ENCODE measurements around the gene TAF1C. TPM values are rescaled to one million over a fixed set of nuclear protein-coding genes. Genes with fewer than 3 reads are reported as not detected.

Gene TAF1C
- total and polyA plus RNA-seq, 2 of the 8 experiments (the other 6 are each of a cell fraction or from before 2014, with no cell fraction given) = 44.6 to 63.8 TPM

- no peak overlapping the region for H3K4me2 ChIP-seq (ENCODE audit: insufficient read depth in 1 of 2, low read depth in 2 of 2, low read length in 2 of 2)
- no peak overlapping the region for H4K8ac ChIP-seq (ENCODE audit: extremely low read depth, insufficient read depth, low read length)
- no peak overlapping the region for H2AFZ ChIP-seq (ENCODE audit: low read length)
- 96% methylated on average over 20 of the region's 28 CpGs; no CpG with 5 or more reads in 1 of the 2 experiments for WGBS, 2 experiments (ENCODE audit: extremely low coverage in 1 of 2, insufficient coverage in 1 of 2, insufficient read length in 1 of 2, insufficient replicate concordance in 2 of 2, low coverage in 1 of 2, low lambda C conversion rate in 2 of 2, missing lambda C conversion rate in 1 of 2)
- H4K91ac ChIP-seq (replicated peaks; ENCODE audit: insufficient read length, low read length) = no peak overlapping the region
- H4K5ac ChIP-seq (ENCODE audit: insufficient read length, low read depth, low read length) = no peak overlapping the region
- no peak overlapping the region for H2BK15ac ChIP-seq (ENCODE audit: low read length)
- peaks cover 4 to 46% (median 28%) of the 10 kb centered on the region in 4 experiments for H3K36me3 ChIP-seq (ENCODE audit: control insufficient read depth in 2 of 4, insufficient read depth in 4 of 4, low read length in 3 of 4)
- H2BK12ac ChIP-seq (ENCODE audit: low read depth, low read length) = no peak overlapping the region
- H3K9ac ChIP-seq (replicated peaks in 1 of 4; ENCODE audit: extremely low read depth in 1 of 4, low read depth in 3 of 4, low read length in 3 of 4) = no peak overlapping the region
- no peak for DNase-seq (ENCODE audit: low read depth in 1 of 2, low spot score in 2 of 2)
- no peak overlapping the region for H2AK5ac ChIP-seq (ENCODE audit: low read depth, low read length)
- no peak overlapping the region for H3K56ac ChIP-seq (replicated peaks; ENCODE audit: insufficient read length, low read depth, low read length)
- no peaks in the 10 kb centered on the region for H3K9me3 ChIP-seq (ENCODE audit: insufficient read depth in 2 of 2, low read depth in 1 of 2, low read length in 1 of 2)
- no peak overlapping the region for H2BK120ac ChIP-seq (replicated peaks; ENCODE audit: low read depth, low read length)
- H3K4ac ChIP-seq (replicated peaks; ENCODE audit: insufficient read length, low read depth, low read length) = no peak overlapping the region
- no peak for FAIRE-seq
- CTCF ChIA-PET (ENCODE audit: partially characterized antibody) = interaction anchor here (0.8 to 8.9 kb wide), 16 partner anchors 9 to 328 kb away, joined by 3 to 93 read pairs (median 3); partner anchors contain the start of genes ADAD2 and TAF1C
- POLR2A ChIA-PET (ENCODE audit: partially characterized antibody) = interaction anchor here (5.9 kb wide), 1 partner anchor 11 kb away, joined by 35 read pairs; no protein-coding TSS in a partner anchor
- H3K79me1 ChIP-seq (ENCODE audit: low read depth, low read length) = peaks cover 4% of the 10 kb centered on the region; the same call in 1 of the 2 replicates
- peaks cover 5 to 10% of the 10 kb centered on the region in 2 experiments for H4K20me1 ChIP-seq (replicated peaks in 1 of 2; ENCODE audit: control insufficient read depth in 1 of 2, insufficient read depth in 2 of 2, low read length in 2 of 2)
- H3K14ac ChIP-seq (ENCODE audit: insufficient read length) = no peak overlapping the region
- no peaks in the 10 kb centered on the region for H3K27me3 ChIP-seq (replicated peaks in 1 of 4; ENCODE audit: control insufficient read depth in 3 of 4, extremely low read depth in 1 of 4, insufficient read depth in 3 of 4, low read length in 3 of 4)
- H3K79me2 ChIP-seq (ENCODE audit: control insufficient read depth in 1 of 2, insufficient read depth in 2 of 2, low read length in 2 of 2) = peaks cover 0 to 5% of the 10 kb centered on the region in 2 experiments; a peak in 1 of 4 replicates
- H2BK20ac ChIP-seq (ENCODE audit: low read length) = no peak overlapping the region
- H3K4me1 ChIP-seq (replicated peaks in 1 of 4; ENCODE audit: control insufficient read depth in 3 of 4, insufficient read depth in 4 of 4, low read length in 3 of 4) = no peaks in the 10 kb centered on the region
- no peak overlapping the region for H3K4me3 ChIP-seq (ENCODE audit: extremely low read depth in 1 of 4, insufficient read depth in 2 of 4, low read depth in 3 of 4, low read length in 4 of 4)
- no peak overlapping the region for H3K27ac ChIP-seq (ENCODE audit: low read depth, low read length)
- H3K18ac ChIP-seq (ENCODE audit: extremely low read depth, low read length) = no peak overlapping the region
- no peak overlapping the region for H2BK5ac ChIP-seq (ENCODE audit: low read depth, low read length)
- H3K23me2 ChIP-seq (ENCODE audit: low read depth, low read length) = no peaks in the 10 kb centered on the region
- H3K23ac ChIP-seq (ENCODE audit: insufficient read length) = no peak overlapping the region
- TF ChIP-seq EP300 (IDR thresholded peaks at IDR 0.05; ENCODE audit: borderline replicate concordance in 1 of 2, low read depth in 2 of 2, low read length in 2 of 2) (no peak), E2F6 (IDR thresholded peaks at IDR 0.05) (no peak), SIX5 (IDR thresholded peaks at IDR 0.05; ENCODE audit: low read depth, low read length) (no peak), RAD21 (IDR thresholded peaks at IDR 0.05 in 1 of 2, conservative IDR thresholded peaks at IDR 0.05 in 1 of 2; ENCODE audit: low read depth in 2 of 2, low read length in 2 of 2) (no peak), SUZ12 (IDR thresholded peaks at IDR 0.05; ENCODE audit: low read length) (no peak), BRCA1 (IDR thresholded peaks at IDR 0.05; ENCODE audit: low read depth, low read length) (no peak), MAX (IDR thresholded peaks at IDR 0.05) (no peak), SIN3A (conservative IDR thresholded peaks at IDR 0.05 in 1 of 2, IDR thresholded peaks at IDR 0.05 in 1 of 2; ENCODE audit: low read depth in 1 of 2, low read length in 2 of 2) (no peak), MAFK (IDR thresholded peaks at IDR 0.05; ENCODE audit: low read depth, low read length) (no peak), CHD1 (IDR thresholded peaks at IDR 0.05; ENCODE audit: low read depth, low read length) (no peak)
Observed at GRCh38 chr16:84178892-84179611, 7.8 kb downstream of the TAF1C start.
